Gastroesophageal sphincter (tissue), 4 donors: Measurements from ENCODE around the gene MKS1. TPM values are rescaled to one million over a fixed set of nuclear protein-coding genes. Genes with fewer than 3 reads are reported as not detected.

ENCODE experiments used
- ATAC-seq: fragments of 150-250 bp; one replicate; pipeline ENCODE4 v1.9.1; 2016; ENCODE audit warnings: mild to moderate bottlenecking, moderate library complexity
- H3K27ac ChIP-seq, 4 donors: fragments of 200-600 bp; sonication (generic) in 3 of 4; 1 replicate in 3 of 4; 2 replicates in 1 of 4; pipeline ENCODE4 v1.5.1; 2016 to 2019
- H3K27me3 ChIP-seq: fragments of 200-600 bp; sonication (generic); one replicate; pipeline ENCODE4 v1.5.1; 2019
- H3K36me3 ChIP-seq, 2 donors: fragments of 200-600 bp; sonication (generic); one replicate each; pipeline ENCODE4 v1.5.1; 2019; ENCODE audit warnings: control low read depth in 1 of 2
- H3K4me1 ChIP-seq, 3 donors: fragments of 200-600 bp; sonication (generic); 1 replicate in 2 of 3; 2 replicates in 1 of 3; pipeline ENCODE4 v1.5.1; 2016 to 2019; ENCODE audit warnings: control low read depth in 2 of 3
- H3K4me3 ChIP-seq, 2 donors: fragments of 200-600 bp; sonication (generic); one replicate each; pipeline ENCODE4 v1.5.1; 2019; ENCODE audit warnings: mild to moderate bottlenecking in 1 of 2, moderate library complexity in 1 of 2
- H3K9me3 ChIP-seq, 3 donors: fragments of 200-600 bp; sonication (generic); one replicate each; pipeline ENCODE4 v1.5.1; 2017 to 2019; ENCODE audit warnings: control low read depth in 2 of 3
- EP300 ChIP-seq: sonication (generic); formaldehyde crosslinking; IDR thresholded peaks from one replicate; pipeline ENCODE4 v1.6.1; 2017; ENCODE audit warnings: antibody characterized with exemption, mild to moderate bottlenecking
- POLR2A ChIP-seq, 2 donors: fragments of 450-650 bp; IDR thresholded peaks; one replicate each; pipeline ENCODE4 v1.6.1; 2017; ENCODE audit warnings: antibody characterized with exemption in 2 of 2, mild to moderate bottlenecking in 2 of 2, moderate library complexity in 1 of 2
- POLR2AphosphoS5 ChIP-seq: sonication (generic); formaldehyde crosslinking; IDR thresholded peaks from one replicate; pipeline ENCODE4 v1.6.1; 2017; ENCODE audit warnings: antibody characterized with exemption
- WGBS, 2 donors: methylation state at CpG; one replicate each; pipeline ENCODE4 v1.1.5; 2018; ENCODE audit warnings: low coverage in 1 of 2; 5-methylcytosine and 5-hydroxymethylcytosine counted together
- total RNA-seq, 4 donors: library from RNA; depleted of rRNA; stranded (reverse); fragments of >200 nt; gene quantifications; one replicate each; pipeline ENCODE4 v1.1.0, GENCODE V29; 2016
- TF ChIP-seq, protein P1 (sequence below), 4 experiments: fragments of 200-600 bp in 2 of 4; fragments of 450-650 bp in 2 of 4; sonication (generic) in 1 of 4; IDR thresholded peaks; one replicate each; pipeline ENCODE4 v1.5.1; 2017 to 2019; ENCODE audit warnings: antibody characterized with exemption in 4 of 4, mild to moderate bottlenecking in 2 of 4, moderate library complexity in 2 of 4

Gene MKS1
- total RNA-seq, 4 donors from 2014 or later = 6.7 to 9.3 (median 7.9) TPM

DNA sequence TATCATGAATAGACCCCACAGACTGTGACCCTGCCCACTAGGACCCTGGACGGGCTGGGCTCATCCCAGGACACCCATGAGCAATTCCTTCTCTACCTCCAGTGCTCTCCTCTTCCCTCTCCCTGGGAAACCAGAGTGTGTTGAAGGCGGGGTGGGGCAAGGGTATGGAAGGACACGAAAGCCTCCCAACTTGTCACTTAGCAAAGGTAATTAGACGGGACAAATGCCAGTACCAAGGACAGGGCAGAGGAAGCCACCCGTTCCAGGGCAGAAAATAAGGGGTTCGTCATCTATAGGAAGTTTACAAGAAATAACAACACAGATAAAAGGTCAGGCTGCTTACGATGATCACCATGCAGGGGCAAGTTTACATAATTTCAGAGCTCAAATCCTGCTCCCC is 31.4 kb downstream of the MKS1 start:
- H3K27me3 ChIP-seq = peaks cover 56% of the 10 kb centered on the region
- H3K9me3 ChIP-seq = no peaks in the 10 kb centered on the region
- WGBS, 2 donors = 31 to 46% methylated on average over 5 to 7 of the region's 7 CpGs
- H3K4me1 ChIP-seq = peaks cover 0 to 7% (median 0%) of the 10 kb centered on the region in 3 donors
- H3K36me3 ChIP-seq = no peaks in the 10 kb centered on the region
- H3K27ac ChIP-seq = no peak overlapping the region
- no peak for ATAC-seq
- no peak overlapping the region for H3K4me3 ChIP-seq
- TF ChIP-seq POLR2A (IDR thresholded peaks at IDR 0.05) = no peak
- TF ChIP-seq, protein P1, sequence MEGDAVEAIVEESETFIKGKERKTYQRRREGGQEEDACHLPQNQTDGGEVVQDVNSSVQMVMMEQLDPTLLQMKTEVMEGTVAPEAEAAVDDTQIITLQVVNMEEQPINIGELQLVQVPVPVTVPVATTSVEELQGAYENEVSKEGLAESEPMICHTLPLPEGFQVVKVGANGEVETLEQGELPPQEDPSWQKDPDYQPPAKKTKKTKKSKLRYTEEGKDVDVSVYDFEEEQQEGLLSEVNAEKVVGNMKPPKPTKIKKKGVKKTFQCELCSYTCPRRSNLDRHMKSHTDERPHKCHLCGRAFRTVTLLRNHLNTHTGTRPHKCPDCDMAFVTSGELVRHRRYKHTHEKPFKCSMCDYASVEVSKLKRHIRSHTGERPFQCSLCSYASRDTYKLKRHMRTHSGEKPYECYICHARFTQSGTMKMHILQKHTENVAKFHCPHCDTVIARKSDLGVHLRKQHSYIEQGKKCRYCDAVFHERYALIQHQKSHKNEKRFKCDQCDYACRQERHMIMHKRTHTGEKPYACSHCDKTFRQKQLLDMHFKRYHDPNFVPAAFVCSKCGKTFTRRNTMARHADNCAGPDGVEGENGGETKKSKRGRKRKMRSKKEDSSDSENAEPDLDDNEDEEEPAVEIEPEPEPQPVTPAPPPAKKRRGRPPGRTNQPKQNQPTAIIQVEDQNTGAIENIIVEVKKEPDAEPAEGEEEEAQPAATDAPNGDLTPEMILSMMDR (IDR thresholded peaks at IDR 0.05) = no peak
- no peak for TF ChIP-seq EP300
- TF ChIP-seq POLR2AphosphoS5 = no peak

DNA sequence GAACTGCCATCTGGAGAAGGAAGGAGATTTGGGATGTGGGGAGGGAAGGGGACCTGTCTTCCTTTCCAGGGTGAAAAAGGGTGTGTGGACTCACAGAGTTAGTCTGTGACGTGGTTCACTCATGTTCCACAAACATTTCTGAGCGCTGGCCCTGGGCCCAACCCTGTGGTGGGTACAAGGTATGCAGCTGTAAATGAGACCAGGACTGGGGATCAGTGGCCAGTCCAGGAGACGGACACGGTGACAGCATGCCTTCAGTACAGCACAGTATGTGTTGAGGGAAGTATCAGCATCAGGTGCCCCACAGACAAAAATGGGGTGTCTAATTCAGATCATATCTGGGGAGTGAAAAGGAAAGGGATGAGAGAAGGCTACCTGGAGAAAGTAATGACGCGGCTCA is 32.0 kb downstream of the MKS1 start:
- H3K4me3 ChIP-seq = no peak overlapping the region
- peaks cover 0 to 7% (median 0%) of the 10 kb centered on the region in 3 donors for H3K4me1 ChIP-seq
- TF ChIP-seq POLR2A (IDR thresholded peaks at IDR 0.05) (no peak), EP300 (no peak), POLR2AphosphoS5 (no peak)
- TF ChIP-seq, protein P1 (IDR thresholded peaks at IDR 0.05) = no peak
- peaks cover 50% of the 10 kb centered on the region for H3K27me3 ChIP-seq
- no peak overlapping the region for H3K27ac ChIP-seq
- H3K36me3 ChIP-seq = no peaks in the 10 kb centered on the region
- WGBS, 2 donors = 89 to 100% methylated on average over 2 to 6 of the region's 6 CpGs
- ATAC-seq = no peak
- no peaks in the 10 kb centered on the region for H3K9me3 ChIP-seq

DNA sequence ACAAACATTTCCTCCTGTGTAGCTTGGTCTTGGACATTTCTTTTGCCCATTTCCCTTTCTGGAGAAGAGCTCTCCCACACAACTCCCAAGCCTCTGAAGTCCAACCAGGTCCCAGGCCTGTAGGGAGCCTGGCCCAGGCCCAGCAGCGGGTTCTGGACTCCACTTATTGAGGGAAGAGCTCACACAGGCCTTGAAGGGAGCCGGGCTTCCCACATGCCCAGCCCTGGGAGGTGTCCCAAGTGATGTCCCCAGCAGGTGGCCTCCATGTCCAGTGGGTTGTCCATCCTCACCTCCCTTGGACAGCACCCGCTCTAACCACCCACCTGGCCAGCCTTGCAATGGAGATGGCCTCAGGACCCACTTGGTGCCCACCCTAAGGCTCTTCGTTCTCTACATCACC is 32.5 kb downstream of the MKS1 start:
- Histone ChIP-seq H3K36me3 (no peaks in the 10 kb centered on the region), H3K9me3 (no peaks in the 10 kb centered on the region), H3K27ac (no peak overlapping the region), H3K4me3 (no peak overlapping the region), H3K27me3 (peaks cover 45% of the 10 kb centered on the region), H3K4me1 (peaks cover 0 to 7% (median 0%) of the 10 kb centered on the region in 3 donors)
- 80% methylated on average over 1 of the region's 4 CpGs; no CpG with 5 or more reads in 1 of the 2 donors for WGBS, 2 donors
- TF ChIP-seq POLR2AphosphoS5 (no peak), POLR2A (IDR thresholded peaks at IDR 0.05) (no peak), EP300 (no peak)
- TF ChIP-seq, protein P1 (IDR thresholded peaks at IDR 0.05) = no peak
- ATAC-seq = no peak

DNA sequence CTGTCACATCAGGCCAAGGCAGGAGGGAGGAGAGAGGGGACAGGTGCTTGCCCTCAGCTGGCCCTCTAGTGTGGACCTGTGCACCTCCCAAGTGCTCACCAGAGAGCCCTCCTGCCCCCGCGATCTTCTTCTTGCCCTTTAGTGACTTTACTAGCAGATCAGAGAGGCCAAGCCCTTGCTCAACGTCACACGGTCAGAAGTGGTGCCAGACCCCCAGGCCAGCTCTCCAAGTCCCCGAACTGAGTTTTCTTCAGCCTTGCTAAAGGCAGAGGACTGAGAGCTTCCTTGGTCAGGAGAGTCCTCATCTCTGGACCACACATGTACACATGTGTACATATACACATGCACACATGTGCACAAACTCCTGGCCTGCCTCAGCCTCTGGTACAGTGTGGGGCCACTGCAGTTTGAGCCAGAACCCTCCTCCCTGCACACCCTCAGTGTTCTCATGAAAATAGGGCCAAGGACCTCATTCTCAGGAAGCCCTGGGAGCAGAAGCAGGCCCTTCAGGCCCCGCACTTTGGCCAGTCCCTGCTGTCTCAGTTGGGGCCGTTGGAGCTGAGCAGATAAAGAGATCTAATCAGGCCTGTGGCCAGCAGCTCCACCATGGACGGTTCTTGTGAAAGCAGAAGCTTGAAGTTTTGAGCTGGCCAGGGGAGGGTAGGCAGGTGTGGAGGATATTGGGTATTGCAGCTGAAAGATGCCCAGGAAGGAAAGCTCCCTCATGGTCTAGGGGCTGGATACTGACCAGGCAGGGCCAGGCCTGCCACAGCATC is 33.9 kb downstream of the MKS1 start:
- WGBS, 2 donors = 100% methylated on average over 1 of the region's 8 CpGs; no CpG with 5 or more reads in 1 of the 2 donors
- peaks cover 31% of the 10 kb centered on the region for H3K27me3 ChIP-seq
- no peaks in the 10 kb centered on the region for H3K9me3 ChIP-seq
- H3K36me3 ChIP-seq = no peaks in the 10 kb centered on the region
- TF ChIP-seq POLR2A (IDR thresholded peaks at IDR 0.05) = no peak
- TF ChIP-seq POLR2AphosphoS5 = no peak
- TF ChIP-seq, protein P1 (IDR thresholded peaks at IDR 0.05) = no peak
- no peak for TF ChIP-seq EP300
- H3K4me3 ChIP-seq = no peak overlapping the region
- no peak for ATAC-seq
- H3K27ac ChIP-seq = no peak overlapping the region
- H3K4me1 ChIP-seq = peaks cover 0 to 6% (median 0%) of the 10 kb centered on the region in 3 donors
